ENCODE results near the gene CFAP299. TPM values are rescaled to one million over a fixed set of nuclear protein-coding genes. Genes with fewer than 3 reads are reported as not detected.

CFAP299 gene
- total RNA-seq, 1 donor from 2014 or later: 5.1 TPM

DNA sequence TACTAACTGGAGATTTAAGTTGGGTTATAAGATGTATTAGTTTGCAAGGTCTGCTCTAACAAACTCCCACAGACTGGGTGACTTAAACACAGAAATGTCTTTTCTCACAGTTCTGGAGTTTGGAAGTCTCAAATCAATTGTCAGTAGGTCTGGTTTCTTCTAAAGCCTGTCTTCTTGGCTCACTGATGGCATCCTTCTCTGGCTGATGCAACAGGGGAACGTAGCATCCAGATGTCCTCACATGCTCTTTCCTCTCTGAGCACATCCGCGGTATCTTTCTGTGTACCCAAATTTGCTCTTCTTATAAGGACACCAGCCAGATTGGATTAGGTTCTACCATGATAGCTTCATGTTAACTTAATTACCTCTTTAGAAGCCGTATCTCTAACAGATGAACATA is 631.8 kb downstream of the CFAP299 start:
- no peak for ATAC-seq

DNA sequence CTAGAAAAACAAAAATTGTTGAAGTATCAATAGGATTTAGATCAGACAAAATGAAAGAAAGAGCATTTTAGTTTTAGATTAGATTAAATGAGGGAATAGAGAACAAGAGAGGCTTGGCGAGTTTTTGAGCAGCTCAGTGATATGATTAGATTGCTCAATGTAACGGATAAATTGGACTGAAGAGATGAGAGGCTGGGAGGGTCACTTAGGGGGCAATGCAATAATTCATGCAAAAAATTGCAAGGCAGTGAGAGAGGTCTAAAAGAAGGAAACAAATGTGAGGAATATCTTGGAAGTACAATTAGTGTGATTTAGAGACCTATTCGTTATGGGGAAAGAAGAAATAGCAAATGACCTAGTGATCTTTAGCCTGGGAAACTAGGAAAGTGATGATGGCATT is 644.7 kb downstream of the CFAP299 start:
- H3K27ac ChIP-seq: no peak overlapping the region
- TF ChIP-seq, protein P1, sequence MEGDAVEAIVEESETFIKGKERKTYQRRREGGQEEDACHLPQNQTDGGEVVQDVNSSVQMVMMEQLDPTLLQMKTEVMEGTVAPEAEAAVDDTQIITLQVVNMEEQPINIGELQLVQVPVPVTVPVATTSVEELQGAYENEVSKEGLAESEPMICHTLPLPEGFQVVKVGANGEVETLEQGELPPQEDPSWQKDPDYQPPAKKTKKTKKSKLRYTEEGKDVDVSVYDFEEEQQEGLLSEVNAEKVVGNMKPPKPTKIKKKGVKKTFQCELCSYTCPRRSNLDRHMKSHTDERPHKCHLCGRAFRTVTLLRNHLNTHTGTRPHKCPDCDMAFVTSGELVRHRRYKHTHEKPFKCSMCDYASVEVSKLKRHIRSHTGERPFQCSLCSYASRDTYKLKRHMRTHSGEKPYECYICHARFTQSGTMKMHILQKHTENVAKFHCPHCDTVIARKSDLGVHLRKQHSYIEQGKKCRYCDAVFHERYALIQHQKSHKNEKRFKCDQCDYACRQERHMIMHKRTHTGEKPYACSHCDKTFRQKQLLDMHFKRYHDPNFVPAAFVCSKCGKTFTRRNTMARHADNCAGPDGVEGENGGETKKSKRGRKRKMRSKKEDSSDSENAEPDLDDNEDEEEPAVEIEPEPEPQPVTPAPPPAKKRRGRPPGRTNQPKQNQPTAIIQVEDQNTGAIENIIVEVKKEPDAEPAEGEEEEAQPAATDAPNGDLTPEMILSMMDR (IDR thresholded peaks at IDR 0.05): no peak
- intact Hi-C loops (cut with DNase I): no loop called here
- no peak for ATAC-seq
- no peak for DNase-seq
- no peaks in the 10 kb centered on the region for H3K4me1 ChIP-seq
- H3K36me3 ChIP-seq: no peaks in the 10 kb centered on the region
- H3K9me3 ChIP-seq: no peaks in the 10 kb centered on the region
- no peak overlapping the region for H3K4me3 ChIP-seq
- no peaks in the 10 kb centered on the region for H3K27me3 ChIP-seq (ENCODE audit: low read depth)

More for the DNA sequence above, 631.8 kb downstream of the CFAP299 start:
- Histone ChIP-seq H3K27me3 (ENCODE audit: low read depth) (no peaks in the 10 kb centered on the region), H3K9me3 (no peaks in the 10 kb centered on the region), H3K4me1 (no peaks in the 10 kb centered on the region), H3K4me3 (no peak overlapping the region), H3K27ac (no peak overlapping the region), H3K36me3 (no peaks in the 10 kb centered on the region)
- no peak for DNase-seq
- TF ChIP-seq, protein P1 (IDR thresholded peaks at IDR 0.05): no peak
- intact Hi-C loops (cut with DNase I): no loop called here

DNA sequence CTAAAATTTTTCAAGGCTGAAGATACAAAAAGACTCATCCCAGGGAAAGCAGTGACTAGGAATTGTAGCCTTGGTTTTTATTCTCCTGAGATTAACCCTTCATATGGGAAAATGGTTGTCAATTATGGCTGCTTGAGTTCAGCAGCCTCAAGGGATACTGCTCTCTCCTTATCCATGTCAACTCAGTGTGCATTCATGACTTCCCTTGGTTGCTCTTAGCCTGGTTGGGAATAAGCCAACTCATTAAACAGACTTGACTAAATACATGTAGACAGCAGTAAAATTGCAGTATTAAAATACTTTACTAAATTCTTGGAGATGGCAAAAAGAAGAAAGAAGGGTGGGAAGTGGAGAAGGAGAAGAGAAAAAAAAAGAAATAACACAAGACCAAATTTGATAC is 650.5 kb downstream of the CFAP299 start:
- intact Hi-C loops (cut with DNase I): no loop called here
- no peak for DNase-seq
- Histone ChIP-seq H3K4me3 (no peak overlapping the region), H3K36me3 (no peaks in the 10 kb centered on the region), H3K9me3 (no peaks in the 10 kb centered on the region), H3K4me1 (no peaks in the 10 kb centered on the region), H3K27ac (no peak overlapping the region), H3K27me3 (ENCODE audit: low read depth) (no peaks in the 10 kb centered on the region)
- no peak for ATAC-seq
- TF ChIP-seq, protein P1 (IDR thresholded peaks at IDR 0.05): no peak

DNA sequence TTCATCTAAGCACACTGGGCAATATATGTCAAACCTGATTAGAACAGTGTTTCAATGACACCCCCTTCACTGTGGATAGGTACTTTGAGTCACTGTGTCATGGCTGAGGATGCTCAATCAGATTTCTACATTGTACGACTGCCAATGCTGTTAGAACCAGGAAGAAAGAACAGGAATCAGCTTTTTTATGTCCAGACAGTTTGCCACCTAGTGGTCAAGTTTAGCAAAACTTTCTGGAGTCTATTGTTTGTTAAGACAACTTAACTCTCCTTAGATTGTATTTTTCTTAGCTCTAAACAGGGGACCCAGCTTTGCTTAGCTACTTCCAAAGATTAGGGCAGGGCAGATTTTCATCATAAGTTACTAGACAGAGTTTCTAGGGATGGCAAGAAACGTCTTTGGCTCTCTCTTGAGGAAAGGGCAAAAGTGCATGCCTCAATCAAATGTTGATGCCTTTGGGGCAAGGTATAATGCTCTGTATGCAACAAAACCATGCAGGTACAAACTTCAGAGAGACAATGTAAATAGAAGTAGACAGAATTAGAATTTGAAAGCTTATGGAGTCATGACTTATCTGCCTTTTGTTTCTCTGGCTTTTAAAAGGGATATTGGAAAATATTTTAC is 654.5 kb downstream of the CFAP299 start:
- peak; percentile 66 to 72 for ATAC-seq

DNA sequence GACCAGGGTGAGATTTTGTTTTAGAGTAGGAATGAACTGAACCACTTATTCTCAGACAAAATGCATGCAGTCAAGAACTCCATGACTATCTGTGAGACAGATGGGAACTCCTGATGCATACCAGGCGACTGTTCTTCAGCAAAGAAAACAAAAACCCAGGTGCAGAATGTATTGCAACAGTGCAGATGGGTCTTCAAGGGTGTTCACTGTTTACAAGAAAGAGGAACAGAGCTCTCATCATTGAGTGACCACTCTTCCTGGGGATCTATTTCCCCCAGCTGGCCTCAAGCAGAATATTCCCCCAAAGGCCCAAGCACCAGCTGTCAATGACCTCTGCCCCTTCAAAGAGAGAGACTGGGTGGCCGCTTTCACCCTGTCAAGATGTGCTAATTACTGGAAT is 655.3 kb downstream of the CFAP299 start:
- no peak for ATAC-seq
- intact Hi-C loops (cut with DNase I): no loop called here
- TF ChIP-seq, protein P1 (IDR thresholded peaks at IDR 0.05): no peak

More for the DNA sequence above, 654.5 kb downstream of the CFAP299 start:
- TF ChIP-seq, protein P1 (IDR thresholded peaks at IDR 0.05): peak; percentile 65
- Histone ChIP-seq H3K27ac (no peak overlapping the region), H3K36me3 (no peaks in the 10 kb centered on the region), H3K9me3 (no peaks in the 10 kb centered on the region), H3K27me3 (ENCODE audit: low read depth) (no peaks in the 10 kb centered on the region), H3K4me1 (no peaks in the 10 kb centered on the region), H3K4me3 (no peak overlapping the region)
- intact Hi-C loops (cut with DNase I): no loop called here
- no peak for DNase-seq

More for the DNA sequence above, 655.3 kb downstream of the CFAP299 start:
- DNase-seq: no peak
- Histone ChIP-seq H3K4me1 (no peaks in the 10 kb centered on the region), H3K4me3 (no peak overlapping the region), H3K27me3 (ENCODE audit: low read depth) (no peaks in the 10 kb centered on the region), H3K9me3 (no peaks in the 10 kb centered on the region), H3K27ac (no peak overlapping the region), H3K36me3 (no peaks in the 10 kb centered on the region)
